GM19372 (cell line): ENCODE measurements around the gene MORN1.

Source experiments
- ATAC-seq: cut with Tn5 transposase; IDR thresholded peaks from one replicate; pipeline ENCODE4 v1.9.1; 2021; ENCODE audit warnings: mild to moderate bottlenecking, low read depth, moderate library complexity; ENCODE audit not compliant: unreplicated experiment

Gene MORN1

GRCh38 chr1:2375923-2376260 lies 15.5 kb downstream of the MORN1 start:
- ATAC-seq, result no peak

- ATAC-seq, result no peak
Observed at GRCh38 chr1:2375246-2375922, 16.0 kb downstream of the MORN1 start.

- ATAC-seq, result no peak
Observed at GRCh38 chr1:2374252-2375155, 16.9 kb downstream of the MORN1 start.

- no peak for ATAC-seq
Observed at GRCh38 chr1:2373551-2374251, 17.7 kb downstream of the MORN1 start.

GRCh38 chr1:2372551-2373490 lies 18.5 kb downstream of the MORN1 start:
- ATAC-seq, result no peak

- ATAC-seq, result no peak
Observed at GRCh38 chr1:2368053-2368744, 23.2 kb downstream of the MORN1 start.

GRCh38 chr1:2363847-2364513 lies 27.4 kb downstream of the MORN1 start:
- ATAC-seq, result no peak

GRCh38 chr1:2360588-2361364 lies 30.6 kb downstream of the MORN1 start:
- ATAC-seq, result no peak

- no peak for ATAC-seq
Observed at GRCh38 chr1:2358651-2359640, 32.4 kb downstream of the MORN1 start.

- ATAC-seq, result no peak
Observed at GRCh38 chr1:2358072-2358471, 33.3 kb downstream of the MORN1 start.

GRCh38 chr1:2356911-2357845 lies 34.2 kb downstream of the MORN1 start:
- no peak for ATAC-seq

GRCh38 chr1:2356401-2356800 lies 35.0 kb downstream of the MORN1 start:
- no peak for ATAC-seq

- ATAC-seq, result no peak
Observed at GRCh38 chr1:2355373-2356261, 35.7 kb downstream of the MORN1 start.

- no peak for ATAC-seq
Observed at GRCh38 chr1:2354511-2355372, 36.6 kb downstream of the MORN1 start.
